PFSK-1 (cell line): ENCODE data around the gene ECHS1.

ENCODE experiments used
- SIN3A ChIP-seq: IDR thresholded peaks from 2 replicates; pipeline ENCODE4 v1.6.1; 2012; ENCODE audit warnings: mild to moderate bottlenecking, low read length, moderate library complexity, borderline replicate concordance; ENCODE audit not compliant: insufficient read depth
- TAF1 ChIP-seq: IDR thresholded peaks from 2 replicates; pipeline ENCODE4 v1.6.1; 2012; ENCODE audit warnings: low read length, control low read depth, borderline replicate concordance; ENCODE audit not compliant: insufficient read depth

GRCh38 chr10:133315847-133316246 lies 57.3 kb downstream of the ECHS1 start:
- no peak for TF ChIP-seq TAF1
- TF ChIP-seq SIN3A, result no peak
